CD4-positive, alpha-beta T cell treated with Interleukin-12 subunit alpha and Interleukin-12 subunit beta, for 1 hour (primary cell): ENCODE measurements around the gene HADHB.
"Not testable (repeated sequence)": the region's sequence is repeated elsewhere in the genome, so short reads cannot be mapped to it uniquely, and the experiment has no call there.

Experiments
- DNase-seq: peaks from one replicate; pipeline ENCODE4 v3.0.0-alpha.2; 2020

HADHB gene

GRCh38 chr2:26245810-26246209 is 1.1 kb downstream of the HADHB start:
- DNase-seq: peak; percentile 5

- DNase-seq: peak; percentile 23
These were observed 2.1 kb downstream of the HADHB start for GRCh38 chr2:26246818-26247217.

GRCh38 chr2:26249625-26250024 is 4.9 kb downstream of the HADHB start:
- DNase-seq: no peak

- DNase-seq: no peak
These were observed 7.2 kb downstream of the HADHB start for GRCh38 chr2:26251893-26252292.

- no peak for DNase-seq
These were observed 11.1 kb downstream of the HADHB start for GRCh38 chr2:26255759-26256384.

GRCh38 chr2:26258836-26259235 is 14.1 kb downstream of the HADHB start:
- not testable (repeated sequence) for DNase-seq

- no peak for DNase-seq
These were observed 23.5 kb downstream of the HADHB start for GRCh38 chr2:26268213-26268612.

GRCh38 chr2:26268670-26269385 is 24.1 kb downstream of the HADHB start:
- DNase-seq: not testable (repeated sequence)

- no peak for DNase-seq
These were observed 24.9 kb downstream of the HADHB start for GRCh38 chr2:26269571-26270158.

GRCh38 chr2:26270373-26270772 is 25.6 kb downstream of the HADHB start:
- no peak for DNase-seq

GRCh38 chr2:26273501-26273900 is 28.8 kb downstream of the HADHB start:
- DNase-seq: no peak

GRCh38 chr2:26274058-26274613 is 29.4 kb downstream of the HADHB start:
- no peak for DNase-seq

- DNase-seq: no peak
These were observed 31.9 kb downstream of the HADHB start for GRCh38 chr2:26276484-26277227.

- no peak for DNase-seq
These were observed 35.1 kb downstream of the HADHB start for GRCh38 chr2:26279886-26280285.

GRCh38 chr2:26281226-26281625 is 36.5 kb downstream of the HADHB start:
- no peak for DNase-seq

GRCh38 chr2:26283606-26284005 is 38.9 kb downstream of the HADHB start:
- no peak for DNase-seq

GRCh38 chr2:26284132-26284531 is 39.4 kb downstream of the HADHB start:
- no peak for DNase-seq

GRCh38 chr2:26285931-26286330 is 41.2 kb downstream of the HADHB start:
- no peak for DNase-seq

- no peak for DNase-seq
These were observed 45.3 kb downstream of the HADHB start for GRCh38 chr2:26290001-26290400.

- DNase-seq: no peak
These were observed 47.9 kb downstream of the HADHB start for GRCh38 chr2:26292646-26293045.

- DNase-seq: no peak
These were observed 50.8 kb downstream of the HADHB start for GRCh38 chr2:26295511-26295910.

- DNase-seq: no peak
These were observed 52.3 kb downstream of the HADHB start for GRCh38 chr2:26297061-26297460.

GRCh38 chr2:26298286-26298637 is 53.5 kb downstream of the HADHB start:
- no peak for DNase-seq
